HTERT RPE-1 (cell line): ENCODE results near the gene DDX10.
"Not testable (repeated sequence)": the region's sequence is repeated elsewhere in the genome, so short reads cannot be mapped to it uniquely, and the experiment has no call there.

ENCODE experiments used
- in situ Hi-C: fragments of 300-500 bp; cut with MboI; formaldehyde crosslinking; loops from 4 replicates; pipeline ENCODE4 v1.14.3; 2020; ENCODE audit warnings: low sequenced_read_pairs

DDX10 gene

GRCh38 chr11:108664730-108665525 lies at the start of gene DDX10:
TSS of gene DDX10 (plus strand) at chr11:108665069. CDS start at chr11:108665154, 85 bp downstream.
- in situ Hi-C loops = no loop called here

- in situ Hi-C loops = no loop called here
Observed at GRCh38 chr11:108616549-108616948, 48.3 kb upstream of the DDX10 start.

DNA sequence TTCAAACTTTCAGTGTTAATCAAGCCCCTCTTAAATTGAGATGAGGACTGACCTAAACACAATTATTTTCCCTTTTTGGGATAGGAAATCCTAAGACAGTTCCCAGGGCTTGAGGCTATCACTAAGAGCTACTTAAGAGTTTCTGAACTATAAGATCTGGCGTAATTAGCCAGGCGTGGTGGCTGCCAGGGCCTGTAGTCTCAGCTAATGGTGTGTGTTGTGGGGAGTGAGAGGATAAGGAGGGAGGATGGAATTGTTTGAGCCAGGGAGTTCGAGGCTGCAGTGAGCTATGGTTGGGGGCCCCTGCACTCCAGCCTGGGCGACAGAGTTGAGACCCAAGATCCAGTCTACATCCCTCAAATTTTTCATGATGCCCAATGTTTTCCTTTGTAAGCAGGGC lies 47.8 kb upstream of the DDX10 start:
- in situ Hi-C loops = no loop called here

- in situ Hi-C loops = no loop called here
Observed at GRCh38 chr11:108618529-108618928, 46.3 kb upstream of the DDX10 start.

DNA sequence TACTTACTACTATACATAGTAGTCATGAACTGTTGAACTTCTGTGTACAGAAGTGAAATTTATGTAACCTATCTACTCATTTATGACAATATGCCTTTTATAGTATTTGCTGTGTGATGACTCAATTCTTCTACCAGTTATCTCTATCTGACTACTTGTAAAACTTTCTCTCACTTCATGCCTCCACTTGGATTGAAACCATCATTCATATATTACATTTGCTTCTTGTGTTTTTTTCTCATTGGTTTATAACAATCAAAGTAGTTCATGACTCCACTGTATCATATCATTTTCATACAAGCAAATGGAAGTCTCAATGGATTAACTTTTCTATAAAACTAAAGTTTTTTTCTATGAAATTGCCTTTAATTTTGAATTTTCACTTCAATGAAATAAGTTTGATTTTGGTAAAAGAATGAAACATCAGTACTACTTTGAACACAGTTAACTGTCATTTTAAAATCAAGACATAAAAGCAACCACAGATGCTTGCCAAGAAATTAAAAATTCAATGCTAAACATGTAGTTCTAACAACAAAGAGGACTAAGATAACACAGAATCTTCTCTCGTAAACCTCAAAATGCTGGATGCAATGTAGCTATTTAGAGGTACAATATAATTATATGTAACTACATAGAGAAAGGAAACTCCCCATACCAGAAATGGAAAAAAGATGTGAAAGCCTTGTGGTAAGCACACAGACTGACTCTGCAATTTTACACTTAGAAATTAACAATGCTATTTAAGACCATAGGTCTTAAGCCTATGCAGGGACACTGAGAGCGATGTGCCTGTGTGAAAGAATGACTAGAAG lies 43.7 kb upstream of the DDX10 start:
- in situ Hi-C loops = no loop called here

- in situ Hi-C loops = no loop called here
Observed at GRCh38 chr11:108622341-108622740, 42.5 kb upstream of the DDX10 start.

DNA sequence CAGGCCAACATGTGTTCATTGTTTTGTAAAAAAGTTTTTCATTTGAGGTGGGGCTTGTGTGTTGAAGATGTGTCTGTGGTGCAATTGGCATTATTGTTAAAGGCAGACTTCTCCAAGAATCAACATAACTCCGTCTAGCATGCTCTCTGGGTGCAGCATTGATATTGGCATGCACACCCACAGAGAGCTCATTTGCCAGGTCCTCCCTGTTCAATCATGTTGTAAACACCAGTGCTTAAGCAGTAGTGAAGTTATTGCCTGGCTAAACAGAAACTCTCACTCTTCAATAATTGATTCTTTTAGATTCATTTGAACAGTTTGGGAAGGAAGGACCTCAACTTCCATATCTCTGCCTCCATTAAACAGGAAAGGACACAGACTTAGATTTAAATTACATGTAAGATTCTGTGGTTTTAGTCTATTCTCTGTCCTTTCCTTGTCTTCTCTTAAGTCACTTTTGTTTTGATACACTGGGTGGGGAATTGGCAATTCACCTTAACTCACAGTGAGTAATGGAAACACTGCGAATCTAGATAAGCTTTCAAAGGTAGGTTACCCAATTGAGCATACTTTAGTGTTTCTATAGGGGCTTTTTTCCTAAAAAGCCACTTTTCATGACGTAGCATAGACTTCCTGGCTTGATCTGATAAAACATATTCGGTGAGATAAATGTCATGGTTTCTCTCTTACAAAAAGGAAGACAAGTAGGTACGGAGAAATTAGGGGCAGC lies 40.5 kb upstream of the DDX10 start:
- in situ Hi-C loops = no loop called here

DNA sequence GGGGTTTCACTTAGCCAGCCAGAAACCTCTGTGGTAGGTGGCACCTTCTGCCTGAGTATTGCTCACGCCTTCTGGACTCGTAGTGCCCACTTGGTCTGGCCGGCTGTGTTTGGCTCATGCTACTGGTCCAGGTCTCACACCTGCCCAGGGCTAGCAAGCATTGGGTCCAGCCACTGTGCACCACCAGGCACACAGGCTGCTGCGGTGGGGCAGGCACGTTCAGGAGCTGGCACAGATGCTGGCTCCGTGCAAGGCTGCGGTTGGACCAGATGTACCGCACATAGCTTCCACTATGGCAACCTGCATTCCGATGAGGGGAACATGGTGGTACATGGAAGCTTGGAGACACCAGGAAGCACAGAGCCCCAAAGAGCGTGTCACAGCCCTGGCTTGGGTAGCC lies 36.5 kb upstream of the DDX10 start:
- in situ Hi-C loops = no loop called here

GRCh38 chr11:108628812-108629211 lies 36.1 kb upstream of the DDX10 start:
- in situ Hi-C loops = no loop called here

GRCh38 chr11:108629274-108629673 lies 35.6 kb upstream of the DDX10 start:
- in situ Hi-C loops = no loop called here

- in situ Hi-C loops = no loop called here
Observed at GRCh38 chr11:108632041-108632704, 32.7 kb upstream of the DDX10 start.

- in situ Hi-C loops = no loop called here
Observed at GRCh38 chr11:108635106-108635505, 29.8 kb upstream of the DDX10 start.

DNA sequence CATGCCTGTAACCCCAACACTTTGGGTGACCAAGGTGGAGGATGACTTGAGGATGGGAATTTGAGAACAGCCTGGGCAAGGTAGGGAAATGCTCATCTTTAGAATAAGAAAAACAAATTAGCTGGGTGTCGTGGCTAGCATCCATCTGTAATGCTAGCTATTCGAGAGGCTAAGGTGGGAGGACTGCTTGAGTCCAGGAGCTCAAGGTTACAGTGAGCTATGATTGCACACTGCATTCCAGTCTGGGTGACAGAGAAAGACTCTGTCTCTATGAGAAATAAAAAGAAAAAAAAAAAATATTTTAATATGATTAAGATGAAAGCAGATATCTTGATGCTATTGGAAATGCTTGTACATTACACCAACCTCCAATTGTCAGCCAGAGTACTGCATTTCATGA lies 28.6 kb upstream of the DDX10 start:
- in situ Hi-C loops = no loop called here

- in situ Hi-C loops = no loop called here
Observed at GRCh38 chr11:108639146-108639545, 25.7 kb upstream of the DDX10 start.

DNA sequence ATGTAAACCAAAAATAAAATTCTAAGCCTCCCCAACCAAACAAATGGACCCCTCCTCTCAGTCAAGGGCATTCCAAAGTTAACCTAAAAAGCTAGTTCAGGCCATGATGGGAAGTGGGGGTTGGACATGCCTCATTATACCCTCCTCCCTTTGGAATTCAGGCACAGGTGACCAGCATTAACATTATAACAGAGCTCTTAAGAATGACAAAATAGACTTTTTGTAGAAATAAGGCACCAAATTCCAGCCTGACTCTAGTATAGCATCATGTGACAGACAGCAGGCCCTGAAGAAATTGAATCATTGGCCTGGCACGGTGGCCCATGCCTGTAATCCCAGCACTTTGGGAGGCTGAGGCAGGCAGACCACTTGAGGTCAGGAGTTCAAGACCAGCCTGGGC lies 23.1 kb upstream of the DDX10 start:
- in situ Hi-C loops = not testable (repeated sequence)

DNA sequence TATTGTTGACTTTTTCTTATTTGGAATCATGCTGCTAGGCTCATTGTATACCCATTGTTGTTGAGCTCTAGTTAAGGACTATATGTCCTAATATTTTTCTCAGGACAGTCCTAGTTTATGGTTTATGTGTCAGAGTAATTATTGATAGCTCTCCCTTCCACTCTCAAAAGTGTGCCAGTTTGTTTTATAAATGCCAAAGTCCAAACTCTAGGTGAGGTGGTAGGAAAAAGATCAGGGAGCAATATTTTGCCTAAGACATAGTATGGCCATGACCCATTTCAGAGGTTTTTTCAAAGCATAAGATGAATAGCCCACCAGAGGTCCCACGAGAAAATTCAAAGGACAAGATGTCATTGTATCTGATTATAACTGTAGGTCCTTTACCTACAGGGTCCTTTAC lies 20.9 kb upstream of the DDX10 start:
- in situ Hi-C loops = no loop called here

- in situ Hi-C loops = no loop called here
Observed at GRCh38 chr11:108645970-108646369, 18.9 kb upstream of the DDX10 start.

GRCh38 chr11:108647387-108647700 lies 17.5 kb upstream of the DDX10 start:
- in situ Hi-C loops = no loop called here

GRCh38 chr11:108647701-108648527 lies 17.0 kb upstream of the DDX10 start:
- in situ Hi-C loops = no loop called here

DNA sequence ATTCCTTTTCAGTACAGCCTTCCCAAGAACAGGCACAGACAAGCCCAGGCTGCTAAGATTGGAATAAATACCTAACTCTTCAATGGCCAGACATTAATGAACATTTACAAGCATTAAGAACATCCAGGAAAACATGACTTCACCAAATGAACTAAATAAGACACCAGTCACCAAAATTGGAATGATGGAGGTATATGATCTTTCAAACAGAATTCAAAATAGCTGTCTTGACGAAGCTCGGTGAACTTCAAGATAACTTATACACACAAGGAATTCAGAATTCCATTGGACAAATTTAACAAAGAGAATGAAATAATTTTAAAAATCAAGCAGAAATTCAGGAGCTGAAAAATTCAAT lies 16.4 kb upstream of the DDX10 start:
- in situ Hi-C loops = no loop called here
